T-helper 9 cell (primary cell): Measurements from ENCODE around the gene NLRP3.
"Not testable (repeated sequence)": the region's sequence is repeated elsewhere in the genome, so short reads cannot be mapped to it uniquely, and the experiment has no call there.

Source experiments
- DNase-seq: peaks from one replicate; pipeline ENCODE4 v3.0.0-alpha.2; 2020

The NLRP3 gene

GRCh38 chr1:247440001-247440620, 24.1 kb downstream of the NLRP3 start:
- DNase-seq: no peak

DNA sequence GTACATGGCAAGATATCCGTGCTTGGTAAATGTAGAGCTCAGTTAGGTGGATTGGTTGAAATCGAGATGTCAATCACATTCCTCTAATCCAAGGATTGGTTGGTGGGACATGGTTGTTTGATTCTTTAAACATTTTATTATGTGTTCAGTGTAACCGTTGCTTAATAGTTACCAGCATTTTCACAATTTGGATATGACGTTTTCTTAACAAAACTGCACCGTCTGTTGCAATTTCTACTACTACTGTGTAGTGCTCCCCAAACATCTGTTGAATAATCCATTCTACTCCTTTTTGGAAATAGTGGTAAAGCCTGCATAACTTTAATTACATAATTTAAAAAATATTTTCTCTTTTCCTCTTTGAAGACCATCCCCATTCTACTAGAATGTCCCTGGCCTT, 25.6 kb downstream of the NLRP3 start:
- no peak for DNase-seq

- no peak for DNase-seq
Observed at GRCh38 chr1:247442164-247442563, 26.2 kb downstream of the NLRP3 start.

GRCh38 chr1:247443641-247444040, 27.7 kb downstream of the NLRP3 start:
- no peak for DNase-seq

GRCh38 chr1:247444571-247444970, 28.6 kb downstream of the NLRP3 start:
- no peak for DNase-seq

DNA sequence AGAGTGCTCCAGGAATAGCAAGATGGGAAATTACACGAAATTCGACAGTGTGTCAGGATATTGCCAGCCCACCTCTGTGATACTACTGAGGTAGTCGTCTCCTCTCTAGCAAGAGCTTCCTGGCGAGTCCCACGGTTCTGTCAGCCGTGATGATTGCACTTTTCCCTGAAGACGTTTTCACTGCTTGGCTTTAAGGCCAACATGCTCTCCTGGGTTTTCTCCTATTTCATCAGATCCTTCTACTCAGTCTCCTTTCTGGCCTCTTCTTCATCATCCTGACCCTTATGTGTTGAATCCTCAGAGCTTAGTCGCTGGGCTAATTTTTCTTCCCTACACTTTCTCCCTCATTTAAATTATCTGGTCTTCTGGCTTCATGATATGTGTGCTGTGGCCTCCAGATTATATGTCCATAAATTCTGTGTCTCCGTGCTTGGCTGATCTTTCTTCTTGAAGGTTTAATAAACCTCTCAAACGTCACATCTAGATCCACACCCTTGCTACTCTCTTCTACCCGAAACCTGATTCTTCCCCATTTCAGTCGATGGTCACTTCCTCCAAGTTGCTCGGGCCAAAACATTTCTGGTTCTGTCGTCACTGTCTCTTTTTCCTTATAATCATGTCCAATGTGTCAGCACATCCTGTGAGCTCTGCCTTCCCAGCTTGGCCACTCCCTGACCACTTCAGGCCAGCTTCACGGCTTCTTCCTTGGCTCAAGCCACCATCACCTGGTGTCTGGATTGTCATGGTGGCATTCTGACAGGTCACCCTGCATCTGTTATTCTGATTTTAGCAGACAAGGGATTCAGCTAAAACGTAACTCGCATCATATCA, 29.8 kb downstream of the NLRP3 start:
- no peak for DNase-seq

DNA sequence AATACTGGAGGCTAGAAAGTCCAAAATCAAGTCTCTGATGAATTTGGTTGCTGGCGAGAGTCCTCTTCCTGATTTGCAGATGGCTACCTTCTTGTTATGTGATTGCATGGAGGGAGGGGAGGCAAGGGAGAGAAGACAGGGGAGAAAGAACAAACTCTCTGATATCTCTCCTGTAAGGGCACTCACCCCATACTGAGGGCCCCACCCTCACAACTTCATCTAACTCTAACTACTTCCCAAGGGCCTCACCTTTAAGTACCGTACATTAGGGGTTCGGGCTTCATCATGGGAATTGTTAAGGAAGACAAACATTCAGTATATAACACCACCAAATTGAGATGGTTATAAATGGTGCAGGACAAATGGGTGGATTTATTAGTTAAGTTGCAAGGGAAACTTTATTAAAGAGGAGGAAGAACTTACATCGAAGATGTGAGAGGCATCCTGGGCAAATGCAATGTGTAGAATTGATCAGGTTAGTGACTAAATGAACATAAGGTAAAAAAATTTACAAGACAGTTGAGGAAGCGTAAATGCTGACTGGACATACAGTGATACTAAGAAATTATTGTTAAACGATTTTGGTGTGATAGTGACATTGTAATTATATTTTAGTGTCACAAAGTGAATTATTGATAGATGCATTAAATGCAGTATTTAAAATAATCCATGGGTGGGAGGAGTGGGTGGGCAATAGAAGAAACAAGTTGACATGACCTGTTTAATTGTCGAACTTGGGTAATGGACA, 31.4 kb downstream of the NLRP3 start:
- no peak for DNase-seq

GRCh38 chr1:247448107-247448791, 32.3 kb downstream of the NLRP3 start:
- no peak for DNase-seq

GRCh38 chr1:247451388-247452010, 35.5 kb downstream of the NLRP3 start:
- no peak for DNase-seq

GRCh38 chr1:247452447-247453039, 36.6 kb downstream of the NLRP3 start:
- no peak for DNase-seq

- no peak for DNase-seq
Observed at GRCh38 chr1:247453245-247453644, 37.3 kb downstream of the NLRP3 start.

- no peak for DNase-seq
Observed at GRCh38 chr1:247453997-247454396, 38.0 kb downstream of the NLRP3 start.

DNA sequence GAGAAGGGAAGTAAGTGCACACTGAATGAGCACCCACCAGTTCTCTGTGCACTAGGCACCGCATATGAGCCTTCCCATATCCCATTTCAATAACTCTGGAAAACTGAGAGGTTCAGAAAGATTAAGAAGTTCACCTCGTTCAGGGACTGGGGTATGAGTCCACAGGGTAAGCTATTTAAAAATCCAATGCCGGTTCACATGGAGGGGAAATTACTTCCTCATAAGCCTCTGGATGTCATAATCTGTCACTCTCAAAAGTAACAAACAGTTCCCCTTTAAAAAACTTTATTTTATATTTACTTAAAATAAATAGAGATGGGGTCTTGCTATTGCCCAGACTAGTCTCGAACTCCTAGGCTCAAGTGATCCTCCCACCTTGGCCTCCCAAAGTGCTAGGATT, 40.0 kb downstream of the NLRP3 start:
- no peak for DNase-seq

- no peak for DNase-seq
Observed at GRCh38 chr1:247456914-247457639, 41.1 kb downstream of the NLRP3 start.

DNA sequence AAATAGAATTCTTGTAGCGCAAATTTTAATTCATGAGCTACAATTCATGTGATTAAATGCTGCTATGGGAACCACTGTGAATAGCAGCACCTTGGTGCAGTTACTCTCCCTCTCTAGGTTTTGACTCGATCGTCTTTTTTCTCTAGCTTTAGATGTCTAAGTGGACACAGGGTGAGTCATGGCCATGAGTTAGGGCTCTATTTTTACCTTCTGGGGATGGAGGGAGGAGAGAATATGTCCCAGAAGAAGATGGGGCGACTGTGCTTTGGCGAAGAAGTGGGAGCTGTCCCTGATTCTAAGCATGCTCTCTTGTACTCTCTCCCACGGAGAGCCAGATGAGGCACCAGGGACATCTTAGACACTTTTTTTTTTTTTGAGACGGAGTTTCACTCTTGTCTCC, 43.5 kb downstream of the NLRP3 start:
- DNase-seq: no peak

DNA sequence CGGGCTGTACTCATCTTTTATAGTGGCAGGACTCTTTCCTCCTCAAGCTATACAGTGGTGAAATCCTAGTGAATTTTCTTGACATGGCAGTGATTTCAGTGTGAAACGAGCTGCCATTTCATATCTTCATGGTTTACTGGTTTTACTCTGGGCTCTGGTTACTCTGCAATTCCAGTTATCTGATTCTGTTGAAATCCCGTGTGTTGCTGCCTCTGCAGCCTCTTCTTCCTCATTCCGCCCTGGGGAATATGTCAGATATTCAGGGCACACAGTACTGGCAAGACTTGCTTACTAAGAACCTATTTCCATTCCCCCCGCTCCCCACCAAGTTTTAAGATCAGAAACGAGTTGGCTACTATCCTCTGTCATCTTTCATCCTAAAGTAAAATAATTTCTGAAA, 49.8 kb downstream of the NLRP3 start:
- no peak for DNase-seq

DNA sequence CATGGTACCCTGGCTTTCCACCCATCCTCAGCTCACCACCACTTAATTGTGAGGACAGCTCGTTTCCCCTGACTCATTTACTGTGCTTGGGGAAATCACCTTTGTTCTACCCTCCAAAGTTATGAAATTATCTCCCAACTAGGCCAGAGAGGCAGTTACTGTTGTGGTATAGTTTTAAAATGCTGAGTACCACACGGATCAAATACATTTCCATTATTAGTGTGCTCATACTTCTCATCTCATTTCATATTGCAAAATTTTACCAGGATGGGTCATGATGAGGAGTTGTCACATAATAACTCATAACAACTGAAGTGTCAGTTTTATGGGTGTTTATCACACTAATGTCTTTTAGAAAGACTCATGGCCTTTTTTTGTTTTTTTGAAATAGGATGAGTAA, 51.2 kb downstream of the NLRP3 start:
- no peak for DNase-seq

GRCh38 chr1:247468481-247469140, 52.6 kb downstream of the NLRP3 start:
- DNase-seq: no peak

DNA sequence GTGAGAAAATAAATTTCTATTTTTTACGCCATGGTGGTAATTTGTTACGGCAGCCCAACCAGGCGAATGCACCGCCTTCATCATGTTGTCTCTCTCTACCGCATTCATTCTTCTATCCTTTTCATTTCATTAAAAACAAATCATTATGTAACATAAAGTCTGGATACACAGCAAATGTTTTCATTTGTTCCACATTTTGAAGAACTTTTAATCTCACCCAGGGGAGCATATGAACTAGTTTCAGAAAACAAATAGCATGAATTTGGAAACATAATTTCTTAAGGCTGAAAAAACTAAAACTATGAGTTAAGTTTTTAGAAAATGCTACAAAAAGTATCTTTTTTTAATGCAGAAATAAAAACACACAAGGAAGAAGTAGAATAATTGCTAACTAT, 53.2 kb downstream of the NLRP3 start:
- DNase-seq: no peak

GRCh38 chr1:247470942-247471429, 55.0 kb downstream of the NLRP3 start:
- not testable (repeated sequence) for DNase-seq
